ENCODE results near the gene BLVRB. TPM values are rescaled to one million over a fixed set of nuclear protein-coding genes. Genes with fewer than 3 reads are reported as not detected.
"Not testable (repeated sequence)": the region's sequence is repeated elsewhere in the genome, so short reads cannot be mapped to it uniquely, and the experiment has no call there.

The BLVRB gene
- total and polyA plus RNA-seq, 4 donors, result 135 to 413 (median 260) TPM

DNA sequence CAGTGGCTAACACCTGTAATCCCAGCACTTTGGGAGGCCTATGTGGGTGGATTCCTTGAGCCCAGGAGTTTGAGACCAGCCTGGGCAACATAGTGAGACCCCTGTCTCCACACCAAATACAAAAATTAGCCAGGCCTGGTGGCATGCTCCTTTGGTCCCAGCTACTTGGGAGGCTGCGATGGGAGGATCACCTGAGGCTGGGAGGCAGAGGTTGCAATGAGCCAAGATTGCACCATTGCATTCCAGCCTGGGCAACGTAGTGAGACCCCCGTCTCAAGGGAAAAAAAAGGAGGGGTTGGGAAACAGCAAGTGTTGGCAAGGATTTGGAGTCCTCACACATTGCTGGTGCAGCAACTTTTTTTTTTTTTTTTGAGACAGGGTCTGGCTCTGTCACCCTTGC, 20.5 kb upstream of the BLVRB start:
- no peak overlapping the region for H3K4me3 ChIP-seq
- no peak overlapping the region for H3K9ac ChIP-seq (ENCODE audit: insufficient read depth in 1 of 2, low read length in 2 of 2)
- H3K4me1 ChIP-seq (ENCODE audit: control insufficient read depth in 5 of 5, insufficient read depth in 5 of 5, low read length in 5 of 5), result peaks cover 0 to 1% (median 0%) of the 10 kb centered on the region in 5 donors
- no peaks in the 10 kb centered on the region for H3K9me3 ChIP-seq (ENCODE audit: control insufficient read depth in 4 of 4, insufficient read depth in 3 of 4, low read length in 3 of 4)
- no peaks in the 10 kb centered on the region for H3K36me3 ChIP-seq (ENCODE audit: control insufficient read depth in 4 of 4, insufficient read depth in 4 of 4, low read length in 4 of 4)
- TF ChIP-seq, protein P1, sequence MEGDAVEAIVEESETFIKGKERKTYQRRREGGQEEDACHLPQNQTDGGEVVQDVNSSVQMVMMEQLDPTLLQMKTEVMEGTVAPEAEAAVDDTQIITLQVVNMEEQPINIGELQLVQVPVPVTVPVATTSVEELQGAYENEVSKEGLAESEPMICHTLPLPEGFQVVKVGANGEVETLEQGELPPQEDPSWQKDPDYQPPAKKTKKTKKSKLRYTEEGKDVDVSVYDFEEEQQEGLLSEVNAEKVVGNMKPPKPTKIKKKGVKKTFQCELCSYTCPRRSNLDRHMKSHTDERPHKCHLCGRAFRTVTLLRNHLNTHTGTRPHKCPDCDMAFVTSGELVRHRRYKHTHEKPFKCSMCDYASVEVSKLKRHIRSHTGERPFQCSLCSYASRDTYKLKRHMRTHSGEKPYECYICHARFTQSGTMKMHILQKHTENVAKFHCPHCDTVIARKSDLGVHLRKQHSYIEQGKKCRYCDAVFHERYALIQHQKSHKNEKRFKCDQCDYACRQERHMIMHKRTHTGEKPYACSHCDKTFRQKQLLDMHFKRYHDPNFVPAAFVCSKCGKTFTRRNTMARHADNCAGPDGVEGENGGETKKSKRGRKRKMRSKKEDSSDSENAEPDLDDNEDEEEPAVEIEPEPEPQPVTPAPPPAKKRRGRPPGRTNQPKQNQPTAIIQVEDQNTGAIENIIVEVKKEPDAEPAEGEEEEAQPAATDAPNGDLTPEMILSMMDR (IDR thresholded peaks at IDR 0.05; ENCODE audit: control extremely low read depth, extremely low read depth), result no peak
- 89 to 93% methylated on average over 3 of the region's 3 CpGs for WGBS, 2 donors
- H3K27me3 ChIP-seq (ENCODE audit: control insufficient read depth in 3 of 3, insufficient read depth in 3 of 3, low read length in 2 of 3), result peaks cover 0 to 5% (median 3%) of the 10 kb centered on the region in 3 donors
- no peak overlapping the region for H3K27ac ChIP-seq (ENCODE audit: low read depth in 1 of 2, low read length in 1 of 2)
- no peak for DNase-seq
- ATAC-seq (ENCODE audit: insufficient read depth, low FRiP score), result no peak

DNA sequence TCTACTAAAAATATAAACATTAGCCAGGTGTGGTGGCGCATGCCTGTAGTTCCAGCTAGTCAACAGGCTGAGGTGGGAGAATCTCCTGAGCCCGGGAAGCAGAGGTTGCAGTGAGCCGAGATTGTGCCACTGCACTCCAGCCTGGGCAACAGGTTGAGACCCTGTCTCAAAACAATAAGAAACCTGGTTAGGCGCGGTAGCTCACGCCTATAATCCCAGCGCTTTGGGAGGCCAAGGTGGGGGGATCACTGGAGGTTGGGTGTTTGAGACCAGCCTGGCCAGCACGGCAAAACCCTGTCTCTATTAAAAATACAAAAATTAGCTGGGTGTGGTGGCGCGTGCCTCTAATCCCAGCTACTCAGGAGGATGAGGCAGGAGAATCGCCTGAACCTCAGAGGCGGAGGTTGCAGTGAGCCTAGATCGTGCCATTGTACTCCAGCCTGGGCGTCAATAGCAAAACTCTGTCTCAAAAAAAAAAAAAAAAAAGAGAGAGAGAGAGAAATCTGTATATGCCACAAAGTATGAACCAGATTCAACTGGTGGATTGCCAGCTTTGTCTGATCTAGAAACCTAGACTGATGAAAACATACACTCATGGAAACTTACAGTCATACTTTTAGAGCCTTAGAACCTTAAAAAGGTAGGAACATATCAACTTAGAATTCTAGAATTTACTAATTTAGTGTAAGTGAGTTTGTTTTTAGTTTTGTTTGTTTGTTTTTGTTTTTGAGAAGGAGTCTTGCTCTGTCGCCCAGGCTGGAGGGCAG, 10.5 kb upstream of the BLVRB start:
- not testable (repeated sequence) for H3K9me3 ChIP-seq (ENCODE audit: control insufficient read depth in 4 of 4, insufficient read depth in 3 of 4, low read length in 3 of 4); H3K4me3 ChIP-seq; ATAC-seq (ENCODE audit: insufficient read depth, low FRiP score); H3K27ac ChIP-seq (ENCODE audit: low read depth in 1 of 2, low read length in 1 of 2); H3K27me3 ChIP-seq (ENCODE audit: control insufficient read depth in 3 of 3, insufficient read depth in 3 of 3, low read length in 2 of 3); DNase-seq; H3K36me3 ChIP-seq (ENCODE audit: control insufficient read depth in 4 of 4, insufficient read depth in 4 of 4, low read length in 4 of 4); H3K4me1 ChIP-seq (ENCODE audit: control insufficient read depth in 5 of 5, insufficient read depth in 5 of 5, low read length in 5 of 5); H3K9ac ChIP-seq (ENCODE audit: insufficient read depth in 1 of 2, low read length in 2 of 2)
- WGBS, 2 donors, result 89 to 91% methylated on average over 15 of the region's 15 CpGs

DNA sequence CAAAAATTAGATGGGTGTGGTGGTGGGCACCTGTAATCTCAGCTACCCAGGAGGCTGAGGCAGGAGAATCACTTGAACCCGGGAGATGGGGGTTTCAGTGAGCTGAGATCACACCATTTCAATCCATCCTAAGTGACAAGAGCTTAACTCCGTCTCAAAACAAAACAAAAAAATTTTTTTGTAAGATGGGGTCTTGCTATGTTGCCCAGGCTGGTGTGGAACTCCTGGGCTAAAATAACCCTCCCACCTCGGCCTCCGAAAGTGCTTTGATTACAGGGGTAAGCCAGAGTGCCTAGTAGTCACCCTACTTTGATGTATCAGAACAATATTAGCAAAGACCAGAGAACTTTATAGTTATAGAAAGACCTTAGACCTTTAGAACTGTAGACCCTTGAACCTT, 9.2 kb upstream of the BLVRB start:
- no peak overlapping the region for H3K27ac ChIP-seq (ENCODE audit: low read depth in 1 of 2, low read length in 1 of 2)
- no peak overlapping the region for H3K4me3 ChIP-seq
- DNase-seq, result no peak
- no peak for ATAC-seq (ENCODE audit: insufficient read depth, low FRiP score)
- no peaks in the 10 kb centered on the region for H3K9me3 ChIP-seq (ENCODE audit: control insufficient read depth in 4 of 4, insufficient read depth in 3 of 4, low read length in 3 of 4)
- TF ChIP-seq, protein P1 (IDR thresholded peaks at IDR 0.05; ENCODE audit: control extremely low read depth, extremely low read depth), result no peak
- no peak overlapping the region for H3K9ac ChIP-seq (ENCODE audit: insufficient read depth in 1 of 2, low read length in 2 of 2)
- no peaks in the 10 kb centered on the region for H3K36me3 ChIP-seq (ENCODE audit: control insufficient read depth in 4 of 4, insufficient read depth in 4 of 4, low read length in 4 of 4)
- 93 to 96% methylated on average over 4 of the region's 4 CpGs for WGBS, 2 donors
- no peaks in the 10 kb centered on the region for H3K27me3 ChIP-seq (ENCODE audit: control insufficient read depth in 3 of 3, insufficient read depth in 3 of 3, low read length in 2 of 3)
- H3K4me1 ChIP-seq (ENCODE audit: control insufficient read depth in 5 of 5, insufficient read depth in 5 of 5, low read length in 5 of 5), result no peaks in the 10 kb centered on the region

DNA sequence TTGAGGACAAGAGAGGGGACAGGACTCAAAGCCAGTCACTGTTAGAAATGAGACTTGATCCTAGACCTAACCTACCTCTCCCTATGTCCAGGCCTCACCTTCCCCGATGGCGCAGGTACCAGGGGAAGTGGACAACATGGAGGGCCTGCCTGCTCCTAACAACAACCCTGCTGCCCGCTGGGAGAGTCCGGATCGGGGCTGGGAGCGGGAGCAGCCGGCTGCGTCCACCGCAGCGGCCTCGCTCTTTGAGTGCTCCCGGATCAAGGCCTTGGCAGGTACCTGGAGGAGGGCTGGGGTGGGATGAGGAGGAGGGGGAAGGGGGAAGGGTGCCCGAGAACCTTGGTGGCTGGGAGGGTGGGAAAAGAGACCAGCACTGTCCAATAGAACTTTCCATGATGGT, 7.0 kb upstream of the BLVRB start:
- no peak for ATAC-seq (ENCODE audit: insufficient read depth, low FRiP score)
- TF ChIP-seq, protein P1 (IDR thresholded peaks at IDR 0.05; ENCODE audit: control extremely low read depth, extremely low read depth), result no peak
- WGBS, 2 donors, result 93 to 94% methylated on average over 13 of the region's 13 CpGs
- Histone ChIP-seq H3K9me3 (ENCODE audit: control insufficient read depth in 4 of 4, insufficient read depth in 3 of 4, low read length in 3 of 4) (no peaks in the 10 kb centered on the region), H3K36me3 (ENCODE audit: control insufficient read depth in 4 of 4, insufficient read depth in 4 of 4, low read length in 4 of 4) (no peaks in the 10 kb centered on the region), H3K4me1 (ENCODE audit: control insufficient read depth in 5 of 5, insufficient read depth in 5 of 5, low read length in 5 of 5) (no peaks in the 10 kb centered on the region), H3K9ac (ENCODE audit: insufficient read depth in 1 of 2, low read length in 2 of 2) (no peak overlapping the region), H3K27me3 (ENCODE audit: control insufficient read depth in 3 of 3, insufficient read depth in 3 of 3, low read length in 2 of 3) (peaks cover 2 to 7% (median 7%) of the 10 kb centered on the region in 3 donors), H3K27ac (ENCODE audit: low read depth in 1 of 2, low read length in 1 of 2) (no peak overlapping the region), H3K4me3 (no peak overlapping the region)
- no peak for DNase-seq
